HG02870 (cell line): ENCODE measurements around the gene RFX1.

Experiments
- ATAC-seq: cut with Tn5 transposase; IDR thresholded peaks from one replicate; pipeline ENCODE4 v1.9.1; 2021; ENCODE audit warnings: mild to moderate bottlenecking, moderate library complexity; ENCODE audit not compliant: unreplicated experiment

The RFX1 gene

GRCh38 chr19:13996928-13997630 is 9.0 kb downstream of the RFX1 start:
- no peak for ATAC-seq

DNA sequence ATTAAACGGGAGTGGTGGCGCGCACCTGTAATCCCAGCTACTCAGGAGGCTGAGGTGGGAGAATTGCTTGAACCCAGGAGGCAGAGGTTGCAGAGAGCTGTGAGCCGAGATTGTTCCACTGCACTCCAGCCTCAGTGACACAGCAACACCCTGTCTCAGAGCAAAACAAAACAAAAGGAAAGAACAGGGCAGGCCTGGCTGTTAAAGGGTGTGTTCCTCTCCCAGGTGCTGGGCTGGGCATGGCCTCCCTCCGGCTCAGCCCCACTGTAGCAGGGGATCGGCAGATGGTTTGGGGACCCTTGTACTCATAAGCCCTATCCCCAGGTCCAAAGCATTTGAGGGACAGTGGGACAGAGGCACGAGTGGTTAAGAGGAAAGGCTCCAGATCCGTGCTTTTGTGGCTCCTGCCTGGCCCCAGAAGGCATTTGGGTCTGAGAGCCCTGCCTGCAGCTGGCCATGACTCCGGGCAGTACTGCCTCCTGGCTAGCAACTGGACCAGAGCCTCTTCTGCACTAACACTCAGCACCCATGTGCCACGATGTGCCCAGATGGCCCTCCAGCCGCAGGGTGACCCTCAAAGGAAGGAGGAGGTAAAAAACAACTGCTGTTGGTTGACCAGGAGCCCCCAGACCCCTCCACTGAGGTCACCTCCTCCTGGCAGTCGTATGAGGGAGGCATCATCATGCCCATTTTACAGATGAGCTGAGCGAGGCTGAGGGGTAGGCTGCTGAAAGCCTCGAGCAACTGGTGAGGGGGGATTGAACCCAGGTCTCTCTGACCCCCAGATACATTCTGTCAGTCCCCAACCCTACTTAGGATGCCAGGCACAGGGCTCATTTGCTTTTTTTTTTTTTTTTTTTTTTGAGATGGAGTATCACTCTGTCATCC is 10.0 kb downstream of the RFX1 start:
- ATAC-seq = no peak

- no peak for ATAC-seq
These were observed 10.9 kb downstream of the RFX1 start for GRCh38 chr19:13995017-13995728.

DNA sequence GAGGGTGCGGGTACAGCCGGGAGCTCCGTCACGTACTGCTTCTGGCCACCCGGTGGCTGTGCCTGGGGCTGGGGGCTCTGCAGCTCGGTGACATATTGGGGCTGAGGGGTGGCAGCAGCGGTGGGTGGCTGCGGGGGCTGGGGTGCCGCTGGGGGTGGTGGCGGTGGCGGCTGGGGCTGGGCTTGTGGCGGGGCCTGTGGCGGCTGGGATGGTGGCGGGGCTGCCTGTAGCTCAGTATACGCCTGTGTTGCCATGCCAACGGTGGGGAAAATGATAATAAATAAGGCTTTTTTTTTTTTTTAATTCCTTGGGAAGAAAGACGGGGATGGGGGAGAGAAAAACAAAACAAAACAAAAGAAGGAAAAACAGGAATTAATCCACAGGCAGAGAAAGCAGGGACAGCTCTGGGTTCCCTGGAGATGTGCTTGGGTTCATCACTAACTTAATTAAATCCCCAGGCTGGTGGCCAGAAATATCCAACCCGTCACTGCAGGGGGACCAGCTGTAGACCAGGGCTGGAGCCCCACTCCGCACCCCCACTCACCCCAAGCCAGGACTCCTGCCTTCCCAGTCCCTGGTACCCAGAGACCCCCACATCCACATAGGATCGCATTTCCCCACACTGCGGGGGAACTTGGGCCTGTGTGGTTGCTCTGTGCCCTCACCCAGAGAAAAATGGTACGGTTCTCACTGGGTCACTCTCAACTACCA is 12.4 kb downstream of the RFX1 start:
- ATAC-seq = no peak

- no peak for ATAC-seq
These were observed 14.1 kb downstream of the RFX1 start for GRCh38 chr19:13992025-13992424.

GRCh38 chr19:13990085-13990484 is 16.0 kb downstream of the RFX1 start:
- no peak for ATAC-seq

GRCh38 chr19:13989487-13989886 is 16.6 kb downstream of the RFX1 start:
- ATAC-seq = no peak

DNA sequence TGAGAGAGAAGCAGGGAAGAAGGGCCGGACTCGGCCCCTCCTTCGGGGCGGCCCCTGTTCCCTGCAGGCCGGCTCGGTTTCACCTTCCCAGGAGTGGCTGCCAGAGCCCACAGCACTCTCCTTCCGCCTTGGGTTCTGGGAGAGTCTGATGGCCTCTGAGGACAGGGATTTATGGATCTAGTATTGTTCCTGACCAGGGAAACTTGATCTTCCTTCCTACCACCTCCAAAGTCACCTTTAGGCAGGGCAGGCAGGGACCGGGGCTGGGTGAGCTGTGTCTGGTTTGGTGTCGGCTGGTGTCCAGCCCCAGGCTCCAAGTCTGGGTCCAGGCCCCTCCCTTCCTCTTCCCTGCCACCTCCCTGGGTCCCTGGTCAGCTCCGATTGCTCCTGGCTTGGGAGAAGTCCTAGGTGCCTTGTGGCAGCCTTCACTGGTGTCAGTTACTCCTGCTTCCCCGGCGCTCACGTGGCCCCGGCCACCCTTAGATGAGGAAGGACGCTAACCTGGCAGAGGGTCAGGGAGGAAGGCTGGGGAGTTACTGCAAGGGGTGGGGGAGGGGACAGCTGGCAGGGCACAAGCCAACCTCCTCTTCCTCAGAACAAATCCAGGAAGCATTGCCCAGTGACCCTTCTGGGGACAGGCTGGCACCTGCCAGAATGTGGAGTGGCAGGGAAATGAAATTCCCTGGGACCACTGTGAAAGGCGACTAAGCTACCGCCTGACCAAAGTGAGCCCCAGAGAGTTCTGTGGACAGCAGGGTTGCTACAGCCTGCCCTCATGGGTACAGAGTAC is 18.8 kb downstream of the RFX1 start:
- no peak for ATAC-seq

DNA sequence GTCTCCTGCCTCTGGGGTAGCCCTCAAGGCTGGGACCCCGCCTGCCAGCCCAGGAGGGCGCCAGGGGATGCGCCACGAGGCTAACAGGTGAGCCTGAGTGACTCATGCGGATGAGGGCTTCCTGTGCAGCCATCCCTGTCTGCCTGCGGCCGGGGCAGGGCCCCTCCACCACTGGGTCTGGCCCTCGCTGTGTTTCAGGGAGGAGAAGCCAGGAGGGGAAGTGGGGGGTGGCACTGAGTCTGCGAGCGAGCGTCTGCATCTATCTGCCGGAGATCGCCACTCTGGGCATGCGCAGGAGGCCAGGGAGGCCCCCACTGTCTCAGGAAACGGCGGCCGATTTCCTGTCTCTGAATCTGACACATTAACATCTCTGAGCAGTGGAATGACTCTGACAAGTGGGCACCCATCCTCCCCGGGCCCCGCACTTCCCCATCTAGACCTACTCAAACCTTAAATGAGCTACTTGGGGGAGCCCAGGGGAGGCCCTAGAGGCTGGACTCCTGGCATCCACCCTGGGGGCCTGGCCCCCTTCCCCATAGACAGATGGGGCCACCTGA is 19.7 kb downstream of the RFX1 start:
- ATAC-seq = peak; percentile 82

GRCh38 chr19:13985771-13986347 is 20.3 kb downstream of the RFX1 start:
- ATAC-seq = peak; percentile 12

DNA sequence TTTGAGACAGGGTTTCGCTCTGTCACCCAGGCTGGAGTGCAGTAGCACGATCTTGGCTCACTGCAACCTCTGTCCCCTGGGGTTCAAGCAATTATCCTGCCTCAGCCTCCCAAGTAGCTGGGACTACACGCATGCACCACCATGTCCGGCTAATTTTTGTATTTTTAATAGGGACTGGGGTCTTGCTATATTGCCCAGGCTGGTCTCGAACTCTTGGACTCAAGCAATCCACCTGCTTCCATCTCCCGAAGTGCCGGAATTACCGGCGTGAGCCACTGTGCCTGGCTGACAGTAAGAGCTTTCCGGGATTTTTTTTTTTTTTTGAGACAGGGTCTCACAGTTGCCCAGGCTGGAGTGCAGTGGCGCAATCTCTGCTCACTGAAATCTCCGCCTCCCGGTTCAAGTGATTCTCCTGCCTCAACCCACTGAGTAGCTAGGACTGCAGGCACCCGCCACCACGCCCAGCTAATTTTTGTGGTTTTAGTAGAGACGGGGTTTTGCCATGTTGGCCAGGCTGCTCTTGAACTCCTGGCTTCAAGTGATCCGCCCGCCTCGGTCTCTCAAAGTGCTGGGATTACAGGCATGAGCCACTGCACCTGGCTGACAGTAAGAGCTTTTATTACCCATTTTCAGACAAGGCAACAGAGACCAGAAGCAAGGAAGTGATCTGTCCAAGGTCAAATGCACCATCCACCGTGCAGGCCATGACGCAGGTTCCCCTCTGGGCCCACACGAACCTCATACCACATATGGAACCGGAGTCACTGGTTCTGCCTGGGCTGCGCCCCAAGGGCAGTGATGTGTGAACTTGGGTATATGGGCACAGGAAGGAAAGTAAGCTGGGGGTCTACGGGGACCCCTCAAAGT is 21.0 kb downstream of the RFX1 start:
- no peak for ATAC-seq

GRCh38 chr19:13984186-13984585 is 21.9 kb downstream of the RFX1 start:
- no peak for ATAC-seq

- ATAC-seq = no peak
These were observed 22.8 kb downstream of the RFX1 start for GRCh38 chr19:13983213-13983889.

- ATAC-seq = no peak
These were observed 23.3 kb downstream of the RFX1 start for GRCh38 chr19:13982773-13983172.

DNA sequence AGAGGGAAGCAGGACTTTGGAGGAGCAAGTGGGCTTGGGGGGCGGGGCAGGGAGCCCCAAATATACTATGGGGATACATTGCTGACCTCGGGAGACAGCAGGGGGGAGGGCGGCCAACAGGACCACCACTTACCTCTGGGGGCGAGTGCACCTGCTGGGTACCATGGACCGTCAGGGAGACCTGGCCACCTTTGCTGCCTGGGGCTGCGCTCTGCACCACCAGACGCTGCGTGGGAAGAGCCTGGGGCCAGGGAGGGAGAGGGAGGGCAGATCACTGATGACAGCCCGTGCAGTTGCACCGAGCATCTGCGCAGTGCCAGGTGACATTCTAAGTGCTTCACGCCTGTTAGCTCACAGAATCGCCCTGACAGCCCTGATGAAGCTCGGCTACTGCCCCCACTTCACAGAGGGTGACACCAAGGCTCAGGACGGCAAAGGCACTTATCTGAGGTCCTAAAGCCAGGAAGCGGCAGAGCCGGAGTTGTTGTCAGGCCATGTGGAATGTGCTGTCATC is 24.1 kb downstream of the RFX1 start:
- no peak for ATAC-seq

- ATAC-seq = no peak
These were observed 24.7 kb downstream of the RFX1 start for GRCh38 chr19:13981467-13981866.

DNA sequence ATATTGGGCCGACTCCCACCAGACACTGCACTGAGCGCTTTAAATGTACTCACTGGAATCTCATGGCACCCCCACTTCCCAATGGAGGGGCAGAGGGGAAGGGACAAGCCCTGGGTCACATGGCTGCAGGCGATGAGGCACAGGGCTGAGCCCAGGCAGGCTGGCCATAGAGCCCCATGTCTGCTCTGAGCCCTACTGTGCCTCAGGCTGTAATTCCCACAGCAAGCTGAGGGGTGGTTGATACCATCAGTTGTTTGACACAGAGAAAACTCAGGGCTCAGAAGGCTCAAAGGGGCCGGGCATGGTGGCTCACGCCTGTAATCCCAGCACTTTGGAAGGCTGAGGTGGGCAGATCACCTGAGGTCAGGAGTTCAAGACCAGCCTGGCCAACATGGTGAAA is 25.1 kb downstream of the RFX1 start:
- no peak for ATAC-seq

GRCh38 chr19:13980340-13980739 is 25.8 kb downstream of the RFX1 start:
- no peak for ATAC-seq
